Measurements from ENCODE around the gene ADGRV1. TPM values are rescaled to one million over a fixed set of nuclear protein-coding genes. Genes with fewer than 3 reads are reported as not detected.
A peak's percentile ranks its signal among the peaks of the same experiment; 100 is the strongest.
"Not testable (repeated sequence)": the region's sequence is repeated elsewhere in the genome, so short reads cannot be mapped to it uniquely, and the experiment has no call there.

The ADGRV1 gene
- total RNA-seq, 1 donor from 2014 or later: 31.9 TPM

- no peak for DNase-seq (ENCODE audit: low spot score)
Measured at GRCh38 chr5:91030521-91031401, 472.2 kb downstream of the ADGRV1 start.

GRCh38 chr5:91031402-91031752 lies 472.8 kb downstream of the ADGRV1 start:
- DNase-seq (ENCODE audit: low spot score): peak; percentile 45

GRCh38 chr5:91032125-91032524 lies 473.5 kb downstream of the ADGRV1 start:
- no peak for DNase-seq (ENCODE audit: low spot score)

- DNase-seq (ENCODE audit: low spot score): peak; percentile 46
Measured at GRCh38 chr5:91033370-91033769, 474.8 kb downstream of the ADGRV1 start.

GRCh38 chr5:91038180-91038808 lies 479.7 kb downstream of the ADGRV1 start:
- DNase-seq (ENCODE audit: low spot score): no peak

GRCh38 chr5:91041132-91041531 lies 482.5 kb downstream of the ADGRV1 start:
- DNase-seq (ENCODE audit: low spot score): not testable (repeated sequence)

GRCh38 chr5:91042247-91042935 lies 483.8 kb downstream of the ADGRV1 start:
- DNase-seq (ENCODE audit: low spot score): no peak

GRCh38 chr5:91042936-91043255 lies 484.3 kb downstream of the ADGRV1 start:
- no peak for DNase-seq (ENCODE audit: low spot score)

GRCh38 chr5:91048073-91048472 lies 489.5 kb downstream of the ADGRV1 start:
- DNase-seq (ENCODE audit: low spot score): no peak

- DNase-seq (ENCODE audit: low spot score): no peak
Measured at GRCh38 chr5:91049112-91049511, 490.5 kb downstream of the ADGRV1 start.

GRCh38 chr5:91049800-91050199 lies 491.2 kb downstream of the ADGRV1 start:
- no peak for DNase-seq (ENCODE audit: low spot score)

GRCh38 chr5:91052411-91052810 lies 493.8 kb downstream of the ADGRV1 start:
- not testable (repeated sequence) for DNase-seq (ENCODE audit: low spot score)

- DNase-seq (ENCODE audit: low spot score): no peak
Measured at GRCh38 chr5:91052977-91053740, 494.6 kb downstream of the ADGRV1 start.

GRCh38 chr5:91053741-91054025 lies 495.1 kb downstream of the ADGRV1 start:
- DNase-seq (ENCODE audit: low spot score): no peak

GRCh38 chr5:91058155-91058554 lies 499.6 kb downstream of the ADGRV1 start:
- no peak for DNase-seq (ENCODE audit: low spot score)

GRCh38 chr5:91058575-91058974 lies 500.0 kb downstream of the ADGRV1 start:
- peak; percentile 53 for DNase-seq (ENCODE audit: low spot score)

- no peak for DNase-seq (ENCODE audit: low spot score)
Measured at GRCh38 chr5:91059409-91059808, 500.8 kb downstream of the ADGRV1 start.

GRCh38 chr5:91061094-91061493 lies 502.5 kb downstream of the ADGRV1 start:
- DNase-seq (ENCODE audit: low spot score): no peak

- no peak for DNase-seq (ENCODE audit: low spot score)
Measured at GRCh38 chr5:91061946-91062562, 503.5 kb downstream of the ADGRV1 start.

- DNase-seq (ENCODE audit: low spot score): not testable (repeated sequence)
Measured at GRCh38 chr5:91063098-91063690, 504.6 kb downstream of the ADGRV1 start.

GRCh38 chr5:91065496-91065895 lies 506.9 kb downstream of the ADGRV1 start:
- no peak for DNase-seq (ENCODE audit: low spot score)

Measured in mucosa of gallbladder (tissue), 1 donor.